Uterus (tissue), 2 donors: ENCODE results near the gene SDHAF1.

Experiments used
- CTCF ChIP-seq, 4 experiments: fragments of 200-600 bp in 2 of 4; fragments of 450-650 bp in 2 of 4; sonication (generic) in 2 of 4; IDR thresholded peaks; one replicate each; pipeline ENCODE4 v1.5.1; 2016 to 2019; ENCODE audit warnings: antibody characterized with exemption in 4 of 4, mild to moderate bottlenecking in 2 of 4, moderate library complexity in 1 of 4
- POLR2A ChIP-seq, 2 donors: fragments of 450-650 bp; IDR thresholded peaks; one replicate each; pipeline ENCODE4 v1.6.1; 2016; ENCODE audit warnings: antibody characterized with exemption in 2 of 2, mild to moderate bottlenecking in 1 of 2, moderate library complexity in 1 of 2

GRCh38 chr19:36006955-36007354 lies 12.0 kb downstream of the SDHAF1 start:
- no peak for TF ChIP-seq CTCF (IDR thresholded peaks at IDR 0.05)
- TF ChIP-seq POLR2A (IDR thresholded peaks at IDR 0.05) = no peak
